ENCODE results near the gene OR2S2.
A peak's percentile ranks its signal among the peaks of the same experiment; 100 is the strongest.

OR2S2 gene

GRCh38 chr9:35962126-35962906 is 4.4 kb upstream of the OR2S2 start:
- peak; percentile 33 for DNase-seq (ENCODE audit: low read depth)

GRCh38 chr9:35960039-35960655 is 2.2 kb upstream of the OR2S2 start:
- H3K4me3 ChIP-seq (ENCODE audit: low read depth, low read length), result no peak overlapping the region
- TF ChIP-seq CTCF (conservative IDR thresholded peaks at IDR 0.05; ENCODE audit: low read depth, low read length), result no peak
- DNase-seq (ENCODE audit: low read depth), result peak; percentile 17

More at GRCh38 chr9:35962126-35962906, 4.4 kb upstream of the OR2S2 start:
- no peak overlapping the region for H3K4me3 ChIP-seq (ENCODE audit: low read depth, low read length)
- TF ChIP-seq CTCF (conservative IDR thresholded peaks at IDR 0.05; ENCODE audit: low read depth, low read length), result no peak

- no peak for TF ChIP-seq CTCF (conservative IDR thresholded peaks at IDR 0.05; ENCODE audit: low read depth, low read length)
- DNase-seq (ENCODE audit: low read depth), result no peak
- H3K4me3 ChIP-seq (ENCODE audit: low read depth, low read length), result no peak overlapping the region
Observed at GRCh38 chr9:35956651-35957050, 1.3 kb downstream of the OR2S2 start.

GRCh38 chr9:35954942-35955546 is 2.9 kb downstream of the OR2S2 start:
- TF ChIP-seq CTCF (conservative IDR thresholded peaks at IDR 0.05; ENCODE audit: low read depth, low read length), result peak; percentile 84
- H3K4me3 ChIP-seq (ENCODE audit: low read depth, low read length), result no peak overlapping the region
- peak; percentile 93 for DNase-seq (ENCODE audit: low read depth)

- TF ChIP-seq CTCF (conservative IDR thresholded peaks at IDR 0.05; ENCODE audit: low read depth, low read length), result no peak
- DNase-seq (ENCODE audit: low read depth), result no peak
Observed at GRCh38 chr9:35952526-35953191, 5.3 kb downstream of the OR2S2 start.

GRCh38 chr9:35951736-35952135 is 6.2 kb downstream of the OR2S2 start:
- TF ChIP-seq CTCF (conservative IDR thresholded peaks at IDR 0.05; ENCODE audit: low read depth, low read length), result no peak
- peak; percentile 58 for DNase-seq (ENCODE audit: low read depth)
- H3K4me3 ChIP-seq (ENCODE audit: low read depth, low read length), result no peak overlapping the region

More at GRCh38 chr9:35952526-35953191, 5.3 kb downstream of the OR2S2 start:
- H3K4me3 ChIP-seq (ENCODE audit: low read depth, low read length), result no peak overlapping the region
